ENCODE measurements around the gene NRARP. TPM values are rescaled to one million over a fixed set of nuclear protein-coding genes. Genes with fewer than 3 reads are reported as not detected.

Gene NRARP
- total and polyA plus RNA-seq, 2 of the 13 experiments (the other 11 are each of a cell fraction or from before 2014, with no cell fraction given) = 0.22 to 0.46 TPM

- TF ChIP-seq SMAD1 (CRISPR knock-in tag; IDR thresholded peaks at IDR 0.05; ENCODE audit: borderline replicate concordance, low read depth) (no peak), RBAK (CRISPR knock-in tag; IDR thresholded peaks at IDR 0.05) (no peak), HDAC1 (CRISPR knock-in tag; IDR thresholded peaks at IDR 0.05) (no peak), SAP130 (CRISPR knock-in tag; IDR thresholded peaks at IDR 0.05; ENCODE audit: low read depth) (peak; percentile 34; the same call in 1 of the 2 replicates), ZNF567 (CRISPR knock-in tag; IDR thresholded peaks at IDR 0.05; ENCODE audit: borderline replicate concordance) (no peak), LBX2 (CRISPR knock-in tag; IDR thresholded peaks at IDR 0.05; ENCODE audit: borderline replicate concordance) (no peak), TBP (CRISPR knock-in tag; IDR thresholded peaks at IDR 0.05) (no peak), ZKSCAN8 (CRISPR knock-in tag; IDR thresholded peaks at IDR 0.05; ENCODE audit: borderline replicate concordance) (no peak), ZNF7 (CRISPR knock-in tag; IDR thresholded peaks at IDR 0.05) (no peak), ZNF782 (CRISPR knock-in tag; IDR thresholded peaks at IDR 0.05; ENCODE audit: borderline replicate concordance) (no peak), SMARCE1 (IDR thresholded peaks at IDR 0.05; ENCODE audit: borderline replicate concordance) (no peak), ATF7-NPFF (CRISPR knock-in tag; IDR thresholded peaks at IDR 0.05; ENCODE audit: low read depth) (no peak), ATRX (CRISPR knock-in tag; IDR thresholded peaks at IDR 0.05; ENCODE audit: borderline replicate concordance) (no peak), ZNF672 (CRISPR knock-in tag; IDR thresholded peaks at IDR 0.05) (no peak), TGIF2 (CRISPR knock-in tag; IDR thresholded peaks at IDR 0.05) (0 out of 2 replicates have a peak, but pooled peaks have one; percentile 34), ETV6 (CRISPR knock-in tag; conservative IDR thresholded peaks at IDR 0.05) (no peak), ZBTB1 (CRISPR knock-in tag; IDR thresholded peaks at IDR 0.05; ENCODE audit: borderline replicate concordance) (no peak)
- TF ChIP-seq, protein P1, sequence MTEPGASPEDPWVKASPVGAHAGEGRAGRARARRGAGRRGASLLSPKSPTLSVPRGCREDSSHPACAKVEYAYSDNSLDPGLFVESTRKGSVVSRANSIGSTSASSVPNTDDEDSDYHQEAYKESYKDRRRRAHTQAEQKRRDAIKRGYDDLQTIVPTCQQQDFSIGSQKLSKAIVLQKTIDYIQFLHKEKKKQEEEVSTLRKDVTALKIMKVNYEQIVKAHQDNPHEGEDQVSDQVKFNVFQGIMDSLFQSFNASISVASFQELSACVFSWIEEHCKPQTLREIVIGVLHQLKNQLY (CRISPR knock-in tag; IDR thresholded peaks at IDR 0.05) = no peak
- TF ChIP-seq, protein P2, sequence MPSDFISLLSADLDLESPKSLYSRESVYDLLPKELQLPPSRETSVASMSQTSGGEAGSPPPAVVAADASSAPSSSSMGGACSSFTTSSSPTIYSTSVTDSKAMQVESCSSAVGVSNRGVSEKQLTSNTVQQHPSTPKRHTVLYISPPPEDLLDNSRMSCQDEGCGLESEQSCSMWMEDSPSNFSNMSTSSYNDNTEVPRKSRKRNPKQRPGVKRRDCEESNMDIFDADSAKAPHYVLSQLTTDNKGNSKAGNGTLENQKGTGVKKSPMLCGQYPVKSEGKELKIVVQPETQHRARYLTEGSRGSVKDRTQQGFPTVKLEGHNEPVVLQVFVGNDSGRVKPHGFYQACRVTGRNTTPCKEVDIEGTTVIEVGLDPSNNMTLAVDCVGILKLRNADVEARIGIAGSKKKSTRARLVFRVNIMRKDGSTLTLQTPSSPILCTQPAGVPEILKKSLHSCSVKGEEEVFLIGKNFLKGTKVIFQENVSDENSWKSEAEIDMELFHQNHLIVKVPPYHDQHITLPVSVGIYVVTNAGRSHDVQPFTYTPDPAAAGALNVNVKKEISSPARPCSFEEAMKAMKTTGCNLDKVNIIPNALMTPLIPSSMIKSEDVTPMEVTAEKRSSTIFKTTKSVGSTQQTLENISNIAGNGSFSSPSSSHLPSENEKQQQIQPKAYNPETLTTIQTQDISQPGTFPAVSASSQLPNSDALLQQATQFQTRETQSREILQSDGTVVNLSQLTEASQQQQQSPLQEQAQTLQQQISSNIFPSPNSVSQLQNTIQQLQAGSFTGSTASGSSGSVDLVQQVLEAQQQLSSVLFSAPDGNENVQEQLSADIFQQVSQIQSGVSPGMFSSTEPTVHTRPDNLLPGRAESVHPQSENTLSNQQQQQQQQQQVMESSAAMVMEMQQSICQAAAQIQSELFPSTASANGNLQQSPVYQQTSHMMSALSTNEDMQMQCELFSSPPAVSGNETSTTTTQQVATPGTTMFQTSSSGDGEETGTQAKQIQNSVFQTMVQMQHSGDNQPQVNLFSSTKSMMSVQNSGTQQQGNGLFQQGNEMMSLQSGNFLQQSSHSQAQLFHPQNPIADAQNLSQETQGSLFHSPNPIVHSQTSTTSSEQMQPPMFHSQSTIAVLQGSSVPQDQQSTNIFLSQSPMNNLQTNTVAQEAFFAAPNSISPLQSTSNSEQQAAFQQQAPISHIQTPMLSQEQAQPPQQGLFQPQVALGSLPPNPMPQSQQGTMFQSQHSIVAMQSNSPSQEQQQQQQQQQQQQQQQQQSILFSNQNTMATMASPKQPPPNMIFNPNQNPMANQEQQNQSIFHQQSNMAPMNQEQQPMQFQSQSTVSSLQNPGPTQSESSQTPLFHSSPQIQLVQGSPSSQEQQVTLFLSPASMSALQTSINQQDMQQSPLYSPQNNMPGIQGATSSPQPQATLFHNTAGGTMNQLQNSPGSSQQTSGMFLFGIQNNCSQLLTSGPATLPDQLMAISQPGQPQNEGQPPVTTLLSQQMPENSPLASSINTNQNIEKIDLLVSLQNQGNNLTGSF (CRISPR knock-in tag; IDR thresholded peaks at IDR 0.05) = no peak
- TF ChIP-seq, protein P3, sequence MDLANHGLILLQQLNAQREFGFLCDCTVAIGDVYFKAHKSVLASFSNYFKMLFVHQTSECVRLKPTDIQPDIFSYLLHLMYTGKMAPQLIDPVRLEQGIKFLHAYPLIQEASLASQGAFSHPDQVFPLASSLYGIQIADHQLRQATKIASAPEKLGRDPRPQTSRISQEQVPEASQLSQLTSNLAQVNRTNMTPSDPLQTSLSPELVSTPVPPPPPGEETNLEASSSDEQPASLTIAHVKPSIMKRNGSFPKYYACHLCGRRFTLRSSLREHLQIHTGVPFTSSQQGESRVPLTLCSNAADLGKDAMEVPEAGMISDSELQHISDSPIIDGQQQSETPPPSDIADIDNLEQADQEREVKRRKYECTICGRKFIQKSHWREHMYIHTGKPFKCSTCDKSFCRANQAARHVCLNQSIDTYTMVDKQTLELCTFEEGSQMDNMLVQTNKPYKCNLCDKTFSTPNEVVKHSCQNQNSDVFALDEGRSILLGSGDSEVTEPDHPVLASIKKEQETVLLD (CRISPR knock-in tag; IDR thresholded peaks at IDR 0.05; ENCODE audit: low read depth) = no peak
Observed at GRCh38 chr9:137306066-137306849, 4.2 kb upstream of the NRARP start (continued).
